CD4-positive, alpha-beta T cell treated with Interleukin-21 for 1 hour (primary cell): ENCODE measurements around the gene WDFY2.
"Not testable (repeated sequence)": the region's sequence is repeated elsewhere in the genome, so short reads cannot be mapped to it uniquely, and the experiment has no call there.

Experiments used
- DNase-seq: peaks from one replicate; pipeline ENCODE4 v3.0.0-alpha.2; 2020

The WDFY2 gene

GRCh38 chr13:51564671-51565070 lies 19.6 kb upstream of the WDFY2 start:
- no peak for DNase-seq

GRCh38 chr13:51569001-51569400 lies 15.3 kb upstream of the WDFY2 start:
- not testable (repeated sequence) for DNase-seq

GRCh38 chr13:51576754-51577153 lies 7.5 kb upstream of the WDFY2 start:
- no peak for DNase-seq

- no peak for DNase-seq
These were observed 6.6 kb upstream of the WDFY2 start for GRCh38 chr13:51577690-51578089.

- no peak for DNase-seq
These were observed 4.6 kb upstream of the WDFY2 start for GRCh38 chr13:51579676-51580075.

- DNase-seq = no peak
These were observed 3.0 kb upstream of the WDFY2 start for GRCh38 chr13:51581148-51581820.

- no peak for DNase-seq
These were observed 790 bp upstream of the WDFY2 start for GRCh38 chr13:51583469-51583874.

GRCh38 chr13:51584731-51585672 lies 740 bp downstream of the WDFY2 start:
- DNase-seq = peak; percentile 79

- no peak for DNase-seq
These were observed 1.4 kb downstream of the WDFY2 start for GRCh38 chr13:51585696-51586095.

- DNase-seq = no peak
These were observed 3.1 kb downstream of the WDFY2 start for GRCh38 chr13:51587372-51587771.

- DNase-seq = no peak
These were observed 4.2 kb downstream of the WDFY2 start for GRCh38 chr13:51588406-51588949.

GRCh38 chr13:51589793-51590192 lies 5.5 kb downstream of the WDFY2 start:
- no peak for DNase-seq

GRCh38 chr13:51590231-51590970 lies 6.1 kb downstream of the WDFY2 start:
- DNase-seq = no peak

- DNase-seq = no peak
These were observed 6.8 kb downstream of the WDFY2 start for GRCh38 chr13:51590971-51591627.

- DNase-seq = not testable (repeated sequence)
These were observed 7.7 kb downstream of the WDFY2 start for GRCh38 chr13:51591938-51592337.

- no peak for DNase-seq
These were observed 10.2 kb downstream of the WDFY2 start for GRCh38 chr13:51594432-51594831.

- DNase-seq = no peak
These were observed 11.2 kb downstream of the WDFY2 start for GRCh38 chr13:51595416-51595815.

GRCh38 chr13:51596541-51596940 lies 12.3 kb downstream of the WDFY2 start:
- DNase-seq = no peak

- no peak for DNase-seq
These were observed 15.3 kb downstream of the WDFY2 start for GRCh38 chr13:51599444-51600176.

GRCh38 chr13:51600703-51601102 lies 16.4 kb downstream of the WDFY2 start:
- DNase-seq = no peak

- no peak for DNase-seq
These were observed 17.6 kb downstream of the WDFY2 start for GRCh38 chr13:51601601-51602565.
